Activated gamma-delta T cell (primary cell): ENCODE results near the gene CHRDL2.
"Not testable (repeated sequence)": the region's sequence is repeated elsewhere in the genome, so short reads cannot be mapped to it uniquely, and the experiment has no call there.

Source experiments
- DNase-seq: peaks from one replicate; lab custom pipeline; 2025; lab: John Stamatoyannopoulos, UW

CHRDL2 gene

DNA sequence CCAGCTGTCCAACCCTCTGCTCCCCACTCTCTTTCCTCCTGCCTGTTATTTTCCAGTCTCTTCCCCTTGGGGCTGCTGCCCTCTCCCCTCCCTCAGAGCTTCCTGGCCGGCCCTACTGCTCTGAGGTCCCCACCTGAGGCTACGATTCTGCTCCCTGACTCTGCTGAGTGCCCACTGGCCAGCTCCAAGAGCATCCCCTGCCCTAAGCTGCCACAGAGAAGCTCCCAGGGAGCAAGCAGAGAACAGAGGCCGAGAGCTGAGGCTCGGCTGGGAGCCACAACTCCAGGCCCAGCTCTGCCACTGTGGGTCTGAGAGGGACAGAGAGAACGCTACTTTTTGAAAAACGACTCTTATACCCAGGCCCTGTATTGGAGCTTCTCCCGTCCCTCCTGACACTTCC lies 61.1 kb downstream of the CHRDL2 start:
- DNase-seq = no peak

- no peak for DNase-seq
Measured at GRCh38 chr11:74669211-74670160, 61.7 kb downstream of the CHRDL2 start.

DNA sequence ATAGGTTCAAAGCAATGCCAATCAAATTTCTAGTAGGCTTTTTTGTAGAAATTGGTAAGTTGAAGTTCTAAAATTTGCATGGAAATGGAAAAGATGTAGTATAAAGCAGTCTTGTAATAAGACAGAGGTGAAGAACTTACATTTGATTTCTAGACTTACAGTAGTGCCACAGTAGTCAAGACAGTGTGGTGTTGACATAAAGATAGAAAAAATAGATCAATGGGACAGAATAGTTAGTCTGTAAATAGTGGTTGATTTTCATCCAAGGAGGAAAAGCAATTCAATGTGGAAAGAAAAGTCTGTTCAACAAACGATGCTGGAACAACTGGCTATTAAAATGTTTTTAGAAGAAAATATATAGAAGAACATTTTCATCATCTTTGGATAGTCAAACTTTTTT lies 67.9 kb downstream of the CHRDL2 start:
- DNase-seq = no peak

- DNase-seq = no peak
Measured at GRCh38 chr11:74662487-74663103, 68.6 kb downstream of the CHRDL2 start.

DNA sequence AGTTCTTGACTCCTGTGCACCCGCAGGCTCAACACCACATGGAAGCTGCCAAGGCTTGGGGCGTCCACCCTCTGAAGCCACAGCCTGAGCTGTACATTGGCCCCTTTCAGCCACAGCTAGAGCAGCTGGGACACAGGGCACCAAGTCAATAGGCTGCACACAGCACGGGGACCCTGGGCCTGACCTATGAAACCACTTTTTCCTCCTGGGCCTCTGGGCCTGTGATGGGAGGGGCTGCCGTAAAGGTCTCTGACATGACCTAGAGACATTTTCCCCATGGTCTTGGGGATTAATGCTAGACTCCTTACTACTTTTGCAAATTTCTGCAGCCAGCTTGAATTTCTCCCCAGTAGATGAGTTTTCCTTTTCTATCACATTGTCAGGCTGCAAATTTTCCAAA lies 72.1 kb downstream of the CHRDL2 start:
- DNase-seq = not testable (repeated sequence)

- DNase-seq = no peak
Measured at GRCh38 chr11:74654976-74655375, 76.2 kb downstream of the CHRDL2 start.

DNA sequence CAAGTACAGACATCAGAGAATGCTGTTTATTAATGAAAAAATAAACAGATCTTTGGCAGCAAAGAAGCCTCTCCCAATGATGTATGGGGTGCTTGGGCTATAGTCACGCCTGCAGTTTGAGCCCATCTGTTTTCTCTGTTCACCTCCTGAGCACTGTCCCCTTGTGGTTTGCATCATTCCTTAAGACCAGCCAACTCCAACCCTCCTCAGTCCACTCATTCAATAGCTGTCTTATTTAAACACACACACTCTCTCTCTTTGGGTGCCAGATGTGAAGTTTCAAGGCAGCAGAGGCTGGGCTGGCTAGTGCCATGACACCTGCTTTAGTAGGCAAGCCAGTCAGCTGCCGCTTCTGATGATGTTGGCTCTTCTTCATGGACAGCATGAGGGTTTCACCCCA lies 80.7 kb downstream of the CHRDL2 start:
- DNase-seq = no peak

- no peak for DNase-seq
Measured at GRCh38 chr11:74648894-74649293, 82.3 kb downstream of the CHRDL2 start.

- no peak for DNase-seq
Measured at GRCh38 chr11:74647831-74648230, 83.4 kb downstream of the CHRDL2 start.

- no peak for DNase-seq
Measured at GRCh38 chr11:74647404-74647803, 83.8 kb downstream of the CHRDL2 start.

DNA sequence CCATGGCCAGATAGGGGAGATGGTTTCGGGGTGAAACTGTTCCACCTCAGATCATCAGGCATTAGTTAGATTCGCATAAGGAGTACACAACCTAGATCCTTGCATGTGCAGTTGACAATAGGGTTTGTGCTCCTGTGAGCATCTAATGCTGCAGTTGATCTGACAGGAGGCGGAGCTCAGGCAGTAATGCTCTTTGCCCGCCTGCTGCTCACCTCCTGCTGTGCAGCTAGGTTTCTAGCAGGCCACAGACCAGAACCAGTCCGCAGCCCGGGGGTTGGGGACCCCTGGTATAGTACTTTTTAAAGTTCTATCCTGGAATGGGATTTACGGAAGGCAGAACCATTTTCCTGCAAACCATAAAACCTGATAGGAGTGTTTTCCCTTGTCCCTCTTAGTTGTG lies 84.3 kb downstream of the CHRDL2 start:
- no peak for DNase-seq
